HepG2 (cell line): ENCODE results near the gene SULT6B1. TPM values are rescaled to one million over a fixed set of nuclear protein-coding genes. Genes with fewer than 3 reads are reported as not detected.

Experiments used
- ATAC-seq: fragments of 200-7000 bp; cut with Tn5 transposase; 3 replicates; pipeline ENCODE4 v1.9.1; 2020; ENCODE audit warnings: mild to moderate bottlenecking, moderate library complexity
- BruUV-seq: library from RNA; stranded (reverse); fragments of 400-500 nt; replicated peaks from 2 replicates; lab custom pipeline; 2021; lab: Mats Ljungman, UMichigan
- CTCF ChIA-PET: fragments of 300-600 bp; formaldehyde crosslinking; extraction: SDS; loops from one replicate; lab custom pipeline; 2021; ENCODE audit warnings: low total read pairs, inconsistent platforms, low intra/inter-chr PET ratio; lab: Yijun Ruan, JAX
- POLR2A ChIA-PET: fragments of 350-600 bp; sonication (Branson Sonifier 250); formaldehyde crosslinking; loops from one replicate; lab custom pipeline; 2020; ENCODE audit warnings: antibody characterized with exemption, inconsistent platforms; lab: Yijun Ruan, JAX
- DNase-seq: peaks from one replicate; pipeline ENCODE4 v3.0.0-alpha.2; 2015; ENCODE audit warnings: low spot score
- FAIRE-seq: peaks from 3 replicates; lab custom pipeline; 2011; peaks lifted over from hg19 to GRCh38; lab: Jason Lieb, UNC
- H2AFZ ChIP-seq: one replicate; pipeline ENCODE4 v1.6.1; 2011; ENCODE audit warnings: low read length, inconsistent platforms
- H3K27ac ChIP-seq: fragments of 300-600 bp; 3 replicates; pipeline ENCODE4 v1.8.0; 2011; ENCODE audit warnings: mixed run types, mild to moderate bottlenecking, mixed read lengths, low read length, inconsistent platforms; ENCODE audit not compliant: insufficient read depth; ENCODE audit errors: extremely low read length
- H3K27me3 ChIP-seq, 2 experiments: fragments of 200-600 bp in 1 of 2; 2 replicates in 1 of 2; 3 replicates in 1 of 2; pipeline versions ENCODE4 v1.6.0 to v1.8.0; 2011; ENCODE audit warnings: low read length in 2 of 2, mild to moderate bottlenecking in 2 of 2, moderate library complexity in 2 of 2, inconsistent platforms in 1 of 2; ENCODE audit not compliant: insufficient read depth in 2 of 2, control insufficient read depth in 1 of 2
- H3K36me3 ChIP-seq, 2 experiments: fragments of 200-600 bp in 1 of 2; replicated peaks in 1 of 2; 2 replicates in 1 of 2; 3 replicates in 1 of 2; pipeline versions ENCODE4 v1.5.1 to v1.8.0; 2011; ENCODE audit warnings: low read length in 2 of 2, inconsistent platforms in 1 of 2; ENCODE audit not compliant: insufficient read depth in 2 of 2, control insufficient read depth in 1 of 2
- H3K4me1 ChIP-seq: 2 replicates; pipeline ENCODE4 v1.5.1; 2012; ENCODE audit warnings: low read length, inconsistent platforms; ENCODE audit not compliant: insufficient read depth
- H3K4me2 ChIP-seq: 2 replicates; pipeline ENCODE4 v1.6.0; 2011; ENCODE audit warnings: low read depth, low read length, inconsistent platforms
- H3K4me3 ChIP-seq, 3 experiments: fragments of 200-600 bp in 1 of 3; sonication (generic), shearing (Covaris generic) in 1 of 3; replicated peaks in 1 of 3; 2 replicates each; pipeline ENCODE4 v1.5.1; 2011 to 2016; ENCODE audit warnings: low read length in 3 of 3, inconsistent platforms in 2 of 3, low read depth in 2 of 3, mild to moderate bottlenecking in 2 of 3, control low read depth in 1 of 3, mixed read lengths in 1 of 3; ENCODE audit not compliant: insufficient read depth in 1 of 3
- H3K79me2 ChIP-seq: one replicate; pipeline ENCODE4 v1.6.1; 2011; ENCODE audit warnings: low read length, inconsistent platforms; ENCODE audit not compliant: insufficient read depth
- H3K9ac ChIP-seq: 2 replicates; pipeline ENCODE4 v1.6.0; 2011; ENCODE audit warnings: mild to moderate bottlenecking, low read depth, low read length, inconsistent platforms; ENCODE audit not compliant: insufficient read depth
- H3K9me3 ChIP-seq: 2 replicates; pipeline ENCODE4 v1.5.1; 2012; ENCODE audit warnings: mild to moderate bottlenecking, low read length
- H4K20me1 ChIP-seq: 2 replicates; pipeline ENCODE4 v1.6.0; 2011; ENCODE audit warnings: inconsistent platforms, mild to moderate bottlenecking, low read length, moderate library complexity; ENCODE audit not compliant: insufficient read depth
- ASH2L ChIP-seq: fragments of 300-600, 200-600 bp; sonication (generic); IDR thresholded peaks from 2 replicates; pipeline ENCODE4 v1.7.0; 2017; ENCODE audit warnings: low read depth, mild to moderate bottlenecking, moderate library complexity, mixed read lengths, low read length; ENCODE audit not compliant: insufficient read length
- ELF3 ChIP-seq: IDR thresholded peaks from 2 replicates; pipeline ENCODE4 v1.6.1; 2016; ENCODE audit warnings: missing genetic modification reagents, missing compliant biosample characterization
- HMG20A ChIP-seq: IDR thresholded peaks from 2 replicates; pipeline ENCODE4 v1.6.1; 2016; ENCODE audit warnings: borderline replicate concordance
- KLF16 ChIP-seq, 2 experiments: sonication (generic) in 1 of 2; formaldehyde crosslinking in 1 of 2; IDR thresholded peaks; 2 replicates each; pipeline versions ENCODE4 v1.6.1 to v1.8.0; 2016 to 2023; ENCODE audit warnings: missing genetic modification reagents in 2 of 2, missing compliant biosample characterization in 1 of 2
- KMT2B ChIP-seq: IDR thresholded peaks from 2 replicates; pipeline ENCODE4 v1.6.1; 2016; ENCODE audit warnings: missing genetic modification reagents, missing compliant biosample characterization
- RERE ChIP-seq: IDR thresholded peaks from 2 replicates; pipeline ENCODE4 v1.6.1; 2016; ENCODE audit warnings: low read depth, missing genetic modification reagents, missing compliant biosample characterization
- SIX1 ChIP-seq: sonication (generic); formaldehyde crosslinking; IDR thresholded peaks from 2 replicates; pipeline ENCODE4 v1.4.0; 2020; ENCODE audit warnings: missing genetic modification reagents, borderline replicate concordance
- SOX13 ChIP-seq, 3 experiments: fragments of 450-650 bp in 1 of 3; sonication (generic) in 1 of 3; formaldehyde crosslinking in 1 of 3; IDR thresholded peaks in 2 of 3; conservative IDR thresholded peaks in 1 of 3; 2 replicates each; pipeline versions ENCODE4 v1.5.0 to v1.6.1; 2016 to 2020; ENCODE audit warnings: antibody characterized with exemption in 1 of 3, mild to moderate bottlenecking in 1 of 3, missing compliant biosample characterization in 1 of 3, missing genetic modification reagents in 1 of 3, moderate library complexity in 1 of 3
- TBP ChIP-seq: sonication (generic); formaldehyde crosslinking; IDR thresholded peaks from 2 replicates; pipeline ENCODE4 v1.5.0; 2020; ENCODE audit warnings: missing genetic modification reagents
- TCF7L2 ChIP-seq: IDR thresholded peaks from 2 replicates; pipeline ENCODE4 v1.6.1; 2011; ENCODE audit warnings: mild to moderate bottlenecking, low read depth, low read length, moderate library complexity
- ZNF609 ChIP-seq: sonication (generic); formaldehyde crosslinking; IDR thresholded peaks from 2 replicates; pipeline ENCODE4 v1.4.0; 2020; ENCODE audit warnings: mild to moderate bottlenecking, missing genetic modification reagents, borderline replicate concordance
- in situ Hi-C: cut with HindIII; loops from 2 replicates; pipeline ENCODE4 v1.10.0; 2017; ENCODE audit warnings: low pct_unique_long_range_greater_than_20kb; ENCODE audit not compliant: extremely low pct_ligation_motif_present
- intact Hi-C: fragments of 100-400 bp; cut with micrococcal nuclease; formaldehyde crosslinking; loops from one replicate; pipeline ENCODE4 v1.10.0; 2022; ENCODE audit not compliant: unreplicated experiment
- polyA plus RNA-seq, 8 experiments: library from polyadenylated mRNA; depleted of rRNA in 3 of 8; stranded (reverse) in 7 of 8; unstranded in 1 of 8; fragments of >200 nt; fragmentation: Illumina TruSeq in 4 of 8; extraction: Trizol in 4 of 8; gene quantifications; 2 replicates each; pipeline versions ENCODE4 v1.2.1 to v1.2.3, GENCODE V29; 2011 to 2016; ENCODE audit warnings: low read depth in 4 of 8, missing spikeins in 1 of 8, mixed read lengths in 1 of 8; ENCODE audit not compliant: insufficient read depth in 1 of 8
- total RNA-seq, 5 experiments: library from RNA; depleted of rRNA; stranded (reverse); fragments of >200 nt; fragmentation: Illumina TruSeq; extraction: Trizol; gene quantifications; 2 replicates each; pipeline ENCODE4 v1.2.3, GENCODE V29; 2016; ENCODE audit warnings: low read depth in 1 of 5
- TF ChIP-seq, protein P1 (sequence below): sonication (generic); formaldehyde crosslinking; IDR thresholded peaks from 2 replicates; pipeline ENCODE4 v1.8.1; 2023; ENCODE audit warnings: mild to moderate bottlenecking, moderate library complexity, missing genetic modification reagents

Gene SULT6B1
- total and polyA plus RNA-seq, 2 of the 13 experiments (the other 11 are each of a cell fraction or from before 2014, with no cell fraction given) = not detected

DNA sequence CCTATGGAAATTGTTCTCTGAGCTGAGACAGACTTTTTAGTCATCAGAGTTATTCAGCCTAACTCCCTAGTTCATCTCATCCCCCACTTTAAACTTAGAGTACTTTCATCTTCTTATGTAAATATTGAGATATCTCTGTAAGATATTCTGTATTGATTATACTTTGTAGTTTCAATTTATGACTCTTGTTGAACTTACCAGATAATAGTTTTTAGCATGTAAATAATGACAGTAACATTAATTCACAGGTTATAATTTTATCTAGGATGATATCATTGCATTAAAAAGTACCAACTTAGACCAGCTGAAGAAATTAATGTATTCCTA lies 16.9 kb downstream of the SULT6B1 start:
- ChIA-PET POLR2A (interaction anchor here (0.8 to 1.7 kb wide), 4 partner anchors 15 to 60 kb away, joined by 3 to 4 read pairs (median 4); partner anchors contain the start of genes CEBPZ, CEBPZOS, EIF2AK2 and NDUFAF7), CTCF (no interaction called here)
- in situ Hi-C loops = loop anchor here (25.0 kb wide), 1 partner anchor 716 kb away; no protein-coding TSS in a partner anchor
- TF ChIP-seq KLF16 (CRISPR knock-in tag; IDR thresholded peaks at IDR 0.05) (0 out of 4 replicates have a peak, but pooled peaks of 1 of the 2 experiments have one; percentile 46), HMG20A (CRISPR knock-in tag) (peak; percentile 67; the same call in 1 of the 2 replicates), ASH2L (peak; percentile 59), ELF3 (peak; percentile 34; the same call in 1 of the 2 replicates), TBP (CRISPR knock-in tag) (no peak), ZNF609 (peak; percentile 59), SOX13 (IDR thresholded peaks at IDR 0.05) (no peak), SOX13 (CRISPR knock-in tag; conservative IDR thresholded peaks at IDR 0.05 in 1 of 2, IDR thresholded peaks at IDR 0.05 in 1 of 2) (peak in 1 of 2 experiments; percentile 49; a peak in 1 of 4 replicates), TCF7L2 (peak; percentile 51; the same call in 1 of the 2 replicates), KMT2B (CRISPR knock-in tag) (0 out of 2 replicates have a peak, but pooled peaks have one; percentile 30), SIX1 (peak; percentile 56; the same call in 1 of the 2 replicates), RERE (CRISPR knock-in tag) (peak; percentile 56; the same call in 1 of the 2 replicates)
- TF ChIP-seq, protein P1, sequence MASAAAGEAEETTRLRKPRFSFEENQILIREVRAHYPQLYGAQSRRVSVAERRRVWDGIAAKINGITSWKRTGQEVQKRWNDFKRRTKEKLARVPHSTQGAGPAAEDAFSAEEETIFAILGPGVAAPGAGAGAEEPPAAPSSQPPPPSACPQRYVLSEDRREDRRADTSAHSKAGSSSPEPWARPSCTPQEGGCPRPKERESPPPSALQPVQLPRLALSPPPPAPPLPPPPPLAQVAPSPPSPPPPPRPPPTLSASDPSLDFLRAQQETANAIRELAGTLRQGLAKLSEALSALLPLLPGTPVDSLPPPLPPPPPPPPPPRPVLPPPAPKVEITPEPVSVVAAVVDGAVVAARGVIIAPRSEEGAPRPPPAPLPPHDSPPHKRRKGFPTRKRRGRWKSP (CRISPR knock-in tag) = no peak

More for the DNA sequence above, 16.9 kb downstream of the SULT6B1 start:
- Histone ChIP-seq H3K4me3 (peak overlapping the region in 2 of 3 experiments; percentile 9 to 24; a peak in 3 of 6 replicates), H3K27ac (no peak overlapping the region), H3K36me3 (no peaks in the 10 kb centered on the region), H2AFZ (no peak overlapping the region), H3K9ac (no peak overlapping the region), H4K20me1 (no peaks in the 10 kb centered on the region), H3K9me3 (no peaks in the 10 kb centered on the region), H3K4me2 (peak overlapping the region; percentile 64), H3K79me2 (no peaks in the 10 kb centered on the region), H3K27me3 (peaks cover 0 to 14% of the 10 kb centered on the region in 2 experiments; a peak in 2 of 5 replicates), H3K4me1 (peaks cover 21% of the 10 kb centered on the region)
- ATAC-seq (peak; percentile 62), DNase-seq (peak; percentile 60), FAIRE-seq (no peak)
- BruUV-seq = no TSS peak
- intact Hi-C loops = no loop called here
